ENCODE data around the gene PROM1.

Gene PROM1

GRCh38 chr4:15955670-15956069 lies 128.2 kb downstream of the PROM1 start:
- no peak overlapping the region for H3K9ac ChIP-seq (ENCODE audit: low read length)
- H3K4me3 ChIP-seq (ENCODE audit: low read length), result no peak overlapping the region
- H3K9me3 ChIP-seq (ENCODE audit: control insufficient read depth, low read length), result no peaks in the 10 kb centered on the region
- no peaks in the 10 kb centered on the region for H3K27me3 ChIP-seq (replicated peaks; ENCODE audit: control insufficient read depth, insufficient read depth, low read length)
- H3K4me1 ChIP-seq (ENCODE audit: control insufficient read depth, insufficient read depth, low read length), result peaks cover 5% of the 10 kb centered on the region
- no peak for DNase-seq (ENCODE audit: low read depth)
- H3K36me3 ChIP-seq (ENCODE audit: control insufficient read depth, insufficient read depth, low read length, severe bottlenecking), result no peaks in the 10 kb centered on the region

- Histone ChIP-seq H3K9me3 (ENCODE audit: control insufficient read depth, low read length) (no peaks in the 10 kb centered on the region), H3K4me1 (ENCODE audit: control insufficient read depth, insufficient read depth, low read length) (peaks cover 5% of the 10 kb centered on the region), H3K27me3 (replicated peaks; ENCODE audit: control insufficient read depth, insufficient read depth, low read length) (no peaks in the 10 kb centered on the region), H3K4me3 (ENCODE audit: low read length) (no peak overlapping the region), H3K9ac (ENCODE audit: low read length) (no peak overlapping the region), H3K36me3 (ENCODE audit: control insufficient read depth, insufficient read depth, low read length, severe bottlenecking) (no peaks in the 10 kb centered on the region)
- DNase-seq (ENCODE audit: low read depth), result no peak
Measured at GRCh38 chr4:15953625-15954024, 130.2 kb downstream of the PROM1 start.

GRCh38 chr4:15951781-15952180 lies 132.0 kb downstream of the PROM1 start:
- H3K4me1 ChIP-seq (ENCODE audit: control insufficient read depth, insufficient read depth, low read length), result peaks cover 5% of the 10 kb centered on the region
- no peak overlapping the region for H3K4me3 ChIP-seq (ENCODE audit: low read length)
- no peak overlapping the region for H3K9ac ChIP-seq (ENCODE audit: low read length)
- no peaks in the 10 kb centered on the region for H3K27me3 ChIP-seq (replicated peaks; ENCODE audit: control insufficient read depth, insufficient read depth, low read length)
- H3K9me3 ChIP-seq (ENCODE audit: control insufficient read depth, low read length), result no peaks in the 10 kb centered on the region
- no peak for DNase-seq (ENCODE audit: low read depth)
- no peaks in the 10 kb centered on the region for H3K36me3 ChIP-seq (ENCODE audit: control insufficient read depth, insufficient read depth, low read length, severe bottlenecking)

GRCh38 chr4:15948826-15949225 lies 135.0 kb downstream of the PROM1 start:
- Histone ChIP-seq H3K9ac (ENCODE audit: low read length) (no peak overlapping the region), H3K36me3 (ENCODE audit: control insufficient read depth, insufficient read depth, low read length, severe bottlenecking) (no peaks in the 10 kb centered on the region), H3K4me3 (ENCODE audit: low read length) (no peak overlapping the region), H3K4me1 (ENCODE audit: control insufficient read depth, insufficient read depth, low read length) (peaks cover 16% of the 10 kb centered on the region), H3K27me3 (replicated peaks; ENCODE audit: control insufficient read depth, insufficient read depth, low read length) (no peaks in the 10 kb centered on the region), H3K9me3 (ENCODE audit: control insufficient read depth, low read length) (no peaks in the 10 kb centered on the region)
- no peak for DNase-seq (ENCODE audit: low read depth)

- H3K4me1 ChIP-seq (ENCODE audit: control insufficient read depth, insufficient read depth, low read length), result peaks cover 16% of the 10 kb centered on the region
- H3K4me3 ChIP-seq (ENCODE audit: low read length), result no peak overlapping the region
- no peaks in the 10 kb centered on the region for H3K27me3 ChIP-seq (replicated peaks; ENCODE audit: control insufficient read depth, insufficient read depth, low read length)
- no peak for DNase-seq (ENCODE audit: low read depth)
- H3K9me3 ChIP-seq (ENCODE audit: control insufficient read depth, low read length), result no peaks in the 10 kb centered on the region
- no peak overlapping the region for H3K9ac ChIP-seq (ENCODE audit: low read length)
- no peaks in the 10 kb centered on the region for H3K36me3 ChIP-seq (ENCODE audit: control insufficient read depth, insufficient read depth, low read length, severe bottlenecking)
Measured at GRCh38 chr4:15947684-15948083, 136.1 kb downstream of the PROM1 start.

- Histone ChIP-seq H3K9me3 (ENCODE audit: control insufficient read depth, low read length) (no peaks in the 10 kb centered on the region), H3K4me3 (ENCODE audit: low read length) (peak overlapping the region; percentile 21), H3K9ac (ENCODE audit: low read length) (no peak overlapping the region), H3K4me1 (ENCODE audit: control insufficient read depth, insufficient read depth, low read length) (peaks cover 16% of the 10 kb centered on the region), H3K36me3 (ENCODE audit: control insufficient read depth, insufficient read depth, low read length, severe bottlenecking) (no peaks in the 10 kb centered on the region), H3K27me3 (replicated peaks; ENCODE audit: control insufficient read depth, insufficient read depth, low read length) (no peaks in the 10 kb centered on the region)
- no peak for DNase-seq (ENCODE audit: low read depth)
Measured at GRCh38 chr4:15945516-15945915, 138.3 kb downstream of the PROM1 start.

- H3K4me1 ChIP-seq (ENCODE audit: control insufficient read depth, insufficient read depth, low read length), result peaks cover 16% of the 10 kb centered on the region
- H3K9ac ChIP-seq (ENCODE audit: low read length), result no peak overlapping the region
- H3K27me3 ChIP-seq (replicated peaks; ENCODE audit: control insufficient read depth, insufficient read depth, low read length), result no peaks in the 10 kb centered on the region
- no peak for DNase-seq (ENCODE audit: low read depth)
- H3K36me3 ChIP-seq (ENCODE audit: control insufficient read depth, insufficient read depth, low read length, severe bottlenecking), result no peaks in the 10 kb centered on the region
- no peak overlapping the region for H3K4me3 ChIP-seq (ENCODE audit: low read length)
- no peaks in the 10 kb centered on the region for H3K9me3 ChIP-seq (ENCODE audit: control insufficient read depth, low read length)
Measured at GRCh38 chr4:15944895-15945294, 138.9 kb downstream of the PROM1 start.

- Histone ChIP-seq H3K36me3 (ENCODE audit: control insufficient read depth, insufficient read depth, low read length, severe bottlenecking) (no peaks in the 10 kb centered on the region), H3K4me1 (ENCODE audit: control insufficient read depth, insufficient read depth, low read length) (peaks cover 16% of the 10 kb centered on the region), H3K9ac (ENCODE audit: low read length) (no peak overlapping the region), H3K4me3 (ENCODE audit: low read length) (no peak overlapping the region), H3K27me3 (replicated peaks; ENCODE audit: control insufficient read depth, insufficient read depth, low read length) (no peaks in the 10 kb centered on the region), H3K9me3 (ENCODE audit: control insufficient read depth, low read length) (no peaks in the 10 kb centered on the region)
- DNase-seq (ENCODE audit: low read depth), result no peak
Measured at GRCh38 chr4:15942283-15942682, 141.5 kb downstream of the PROM1 start.

GRCh38 chr4:15938640-15939039 lies 145.2 kb downstream of the PROM1 start, which contains the start of gene FGFBP1:
FGFBP1 (minus strand) TSS chr4:15938740; CDS start chr4:15936632, 2,108 bp downstream.
- H3K9ac ChIP-seq (ENCODE audit: low read length), result no peak within 1 kb of the TSS
- H3K4me3 ChIP-seq (ENCODE audit: low read length), result no peak within 1 kb of the TSS
- no peaks in the 10 kb centered on the region for H3K9me3 ChIP-seq (ENCODE audit: control insufficient read depth, low read length)
- no peaks in the 10 kb centered on the region for H3K36me3 ChIP-seq (ENCODE audit: control insufficient read depth, insufficient read depth, low read length, severe bottlenecking)
- DNase-seq (ENCODE audit: low read depth), result no peak
- H3K4me1 ChIP-seq (ENCODE audit: control insufficient read depth, insufficient read depth, low read length), result no peaks in the 10 kb centered on the region
- H3K27me3 ChIP-seq (replicated peaks; ENCODE audit: control insufficient read depth, insufficient read depth, low read length), result no peaks in the 10 kb centered on the region

- no peak overlapping the region for H3K9ac ChIP-seq (ENCODE audit: low read length)
- no peaks in the 10 kb centered on the region for H3K27me3 ChIP-seq (replicated peaks; ENCODE audit: control insufficient read depth, insufficient read depth, low read length)
- no peak overlapping the region for H3K4me3 ChIP-seq (ENCODE audit: low read length)
- no peaks in the 10 kb centered on the region for H3K4me1 ChIP-seq (ENCODE audit: control insufficient read depth, insufficient read depth, low read length)
- no peaks in the 10 kb centered on the region for H3K9me3 ChIP-seq (ENCODE audit: control insufficient read depth, low read length)
- no peaks in the 10 kb centered on the region for H3K36me3 ChIP-seq (ENCODE audit: control insufficient read depth, insufficient read depth, low read length, severe bottlenecking)
- no peak for DNase-seq (ENCODE audit: low read depth)
Measured at GRCh38 chr4:15938182-15938581, 145.6 kb downstream of the PROM1 start.

GRCh38 chr4:15936495-15936894 lies 147.3 kb downstream of the PROM1 start:
- no peak for DNase-seq (ENCODE audit: low read depth)
- Histone ChIP-seq H3K27me3 (replicated peaks; ENCODE audit: control insufficient read depth, insufficient read depth, low read length) (no peaks in the 10 kb centered on the region), H3K4me1 (ENCODE audit: control insufficient read depth, insufficient read depth, low read length) (no peaks in the 10 kb centered on the region), H3K4me3 (ENCODE audit: low read length) (no peak overlapping the region), H3K9me3 (ENCODE audit: control insufficient read depth, low read length) (no peaks in the 10 kb centered on the region), H3K36me3 (ENCODE audit: control insufficient read depth, insufficient read depth, low read length, severe bottlenecking) (no peaks in the 10 kb centered on the region), H3K9ac (ENCODE audit: low read length) (no peak overlapping the region)

All from adipocyte (in vitro differentiated cells).